Stimulated activated CD8-positive, alpha-beta memory T cell treated with anti-CD3 and anti-CD28 coated beads, Interleukin-7, amount 100 ng/mL, for 48 hours (primary cell): ENCODE data around the gene RUFY3.
"Not testable (repeated sequence)": the region's sequence is repeated elsewhere in the genome, so short reads cannot be mapped to it uniquely, and the experiment has no call there.

Experiments
- DNase-seq, 2 donors: peaks; one replicate each; pipeline ENCODE4 v3.0.0-alpha.2; 2020; ENCODE audit warnings: low read depth in 1 of 2; ENCODE audit errors: extremely low read depth in 1 of 2

Gene RUFY3

GRCh38 chr4:70769396-70769795, 47.6 kb downstream of the RUFY3 start:
- not testable (repeated sequence) for DNase-seq

GRCh38 chr4:70772929-70773555, 51.3 kb downstream of the RUFY3 start:
- no peak for DNase-seq

GRCh38 chr4:70778888-70779422, 57.2 kb downstream of the RUFY3 start:
- DNase-seq = no peak

- DNase-seq = no peak
These were observed 61.3 kb downstream of the RUFY3 start for GRCh38 chr4:70783096-70783495.

- DNase-seq = no peak
These were observed 65.7 kb downstream of the RUFY3 start for GRCh38 chr4:70787496-70787895.

GRCh38 chr4:70788733-70789132, 67.0 kb downstream of the RUFY3 start:
- DNase-seq = no peak

- DNase-seq = no peak
These were observed 71.9 kb downstream of the RUFY3 start for GRCh38 chr4:70793626-70794025.

GRCh38 chr4:70801265-70801809, 79.6 kb downstream of the RUFY3 start:
- peak in 1 of 2 donors; percentile 1 for DNase-seq

- DNase-seq = no peak
These were observed 81.3 kb downstream of the RUFY3 start for GRCh38 chr4:70802928-70803580.

GRCh38 chr4:70808151-70808550, 86.4 kb downstream of the RUFY3 start:
- no peak for DNase-seq

GRCh38 chr4:70815370-70815769, 93.6 kb downstream of the RUFY3 start:
- DNase-seq = no peak

GRCh38 chr4:70816894-70817293, 95.1 kb downstream of the RUFY3 start:
- no peak for DNase-seq

- DNase-seq = no peak
These were observed 96.5 kb downstream of the RUFY3 start for GRCh38 chr4:70818173-70818855.

- no peak for DNase-seq
These were observed 97.2 kb downstream of the RUFY3 start for GRCh38 chr4:70818921-70819320.

- DNase-seq = no peak
These were observed 107.3 kb downstream of the RUFY3 start for GRCh38 chr4:70829015-70829414.

GRCh38 chr4:70829492-70829891, 107.7 kb downstream of the RUFY3 start:
- no peak for DNase-seq

- DNase-seq = no peak
These were observed 108.3 kb downstream of the RUFY3 start for GRCh38 chr4:70830054-70830453.

- DNase-seq = no peak
These were observed 109.5 kb downstream of the RUFY3 start for GRCh38 chr4:70831293-70831692.

- DNase-seq = no peak
These were observed 111.9 kb downstream of the RUFY3 start for GRCh38 chr4:70833675-70834074.

GRCh38 chr4:70836081-70836480, 114.3 kb downstream of the RUFY3 start:
- no peak for DNase-seq

GRCh38 chr4:70838204-70838603, 116.4 kb downstream of the RUFY3 start:
- no peak for DNase-seq
